Measurements from ENCODE around the gene KIF11.

GRCh38 chr10:92567952-92568600, 24.9 kb upstream of the KIF11 start:
- TF ChIP-seq, protein P1, sequence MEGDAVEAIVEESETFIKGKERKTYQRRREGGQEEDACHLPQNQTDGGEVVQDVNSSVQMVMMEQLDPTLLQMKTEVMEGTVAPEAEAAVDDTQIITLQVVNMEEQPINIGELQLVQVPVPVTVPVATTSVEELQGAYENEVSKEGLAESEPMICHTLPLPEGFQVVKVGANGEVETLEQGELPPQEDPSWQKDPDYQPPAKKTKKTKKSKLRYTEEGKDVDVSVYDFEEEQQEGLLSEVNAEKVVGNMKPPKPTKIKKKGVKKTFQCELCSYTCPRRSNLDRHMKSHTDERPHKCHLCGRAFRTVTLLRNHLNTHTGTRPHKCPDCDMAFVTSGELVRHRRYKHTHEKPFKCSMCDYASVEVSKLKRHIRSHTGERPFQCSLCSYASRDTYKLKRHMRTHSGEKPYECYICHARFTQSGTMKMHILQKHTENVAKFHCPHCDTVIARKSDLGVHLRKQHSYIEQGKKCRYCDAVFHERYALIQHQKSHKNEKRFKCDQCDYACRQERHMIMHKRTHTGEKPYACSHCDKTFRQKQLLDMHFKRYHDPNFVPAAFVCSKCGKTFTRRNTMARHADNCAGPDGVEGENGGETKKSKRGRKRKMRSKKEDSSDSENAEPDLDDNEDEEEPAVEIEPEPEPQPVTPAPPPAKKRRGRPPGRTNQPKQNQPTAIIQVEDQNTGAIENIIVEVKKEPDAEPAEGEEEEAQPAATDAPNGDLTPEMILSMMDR (IDR thresholded peaks at IDR 0.05) = no peak
- TF ChIP-seq EP300 (IDR thresholded peaks at IDR 0.05) = no peak

Data from tibial nerve (tissue), 4 donors.